Immature natural killer cell (primary cell): ENCODE results near the gene F13B. TPM values are rescaled to one million over a fixed set of nuclear protein-coding genes. Genes with fewer than 3 reads are reported as not detected.
"Not testable (repeated sequence)": the region's sequence is repeated elsewhere in the genome, so short reads cannot be mapped to it uniquely, and the experiment has no call there.

ENCODE experiments used
- DNase-seq, 3 donors: peaks; one replicate each; pipeline ENCODE4 v3.0.0; 2022; ENCODE audit warnings: mixed read lengths in 1 of 3
- H3K27ac Mint-ChIP-seq, 6 donors: one replicate each; pipeline ENCODE4 v1.8.0; 2020; ENCODE audit warnings: mixed read lengths in 6 of 6, mild to moderate bottlenecking in 5 of 6, inconsistent platforms in 4 of 6, moderate library complexity in 3 of 6
- H3K27me3 Mint-ChIP-seq, 3 donors: one replicate each; pipeline ENCODE4 v1.8.0; 2020 to 2021; ENCODE audit warnings: low read depth in 3 of 3, mild to moderate bottlenecking in 3 of 3, mixed read lengths in 3 of 3, moderate library complexity in 3 of 3, inconsistent platforms in 1 of 3
- H3K36me3 Mint-ChIP-seq, 3 donors: one replicate each; pipeline ENCODE4 v1.8.0; 2020; ENCODE audit warnings: mixed read lengths in 3 of 3, inconsistent platforms in 2 of 3, mild to moderate bottlenecking in 2 of 3
- H3K4me1 Mint-ChIP-seq, 2 donors: one replicate each; pipeline ENCODE4 v1.8.0; 2020; ENCODE audit warnings: inconsistent platforms in 2 of 2, mild to moderate bottlenecking in 2 of 2, mixed read lengths in 2 of 2, moderate library complexity in 1 of 2
- H3K4me3 Mint-ChIP-seq, 5 donors: one replicate each; pipeline ENCODE4 v1.8.0; 2020; ENCODE audit warnings: mild to moderate bottlenecking in 5 of 5, mixed read lengths in 5 of 5, inconsistent platforms in 3 of 5, moderate library complexity in 3 of 5
- H3K9me3 Mint-ChIP-seq, 6 donors: one replicate each; pipeline ENCODE4 v1.8.0; 2020; ENCODE audit warnings: mild to moderate bottlenecking in 6 of 6, mixed read lengths in 6 of 6, inconsistent platforms in 4 of 6, moderate library complexity in 3 of 6
- polyA plus RNA-seq, 3 donors: library from polyadenylated mRNA; unstranded; fragments of 300-500 nt; fragmentation: Illumina TruSeq; gene quantifications; one replicate each; pipeline ENCODE4 v1.2.3, GENCODE V29; 2021

F13B gene
- polyA plus RNA-seq, 3 donors from 2014 or later: not detected

GRCh38 chr1:197076585-197076984 is 9.5 kb upstream of the F13B start:
- Mint-ChIP-seq H3K36me3 (peaks cover 0 to 4% (median 0%) of the 10 kb centered on the region in 3 donors), H3K4me3 (no peak overlapping the region), H3K27ac (no peak overlapping the region), H3K27me3 (peaks cover 3 to 5% (median 4%) of the 10 kb centered on the region in 3 donors), H3K9me3 (peaks cover 0 to 7% (median 5%) of the 10 kb centered on the region in 6 donors), H3K4me1 (no peaks in the 10 kb centered on the region)
- DNase-seq: no peak

- Mint-ChIP-seq H3K4me3 (no peak overlapping the region), H3K36me3 (no peaks in the 10 kb centered on the region), H3K27me3 (peaks cover 3 to 6% (median 3%) of the 10 kb centered on the region in 3 donors), H3K9me3 (peaks cover 0 to 12% (median 1%) of the 10 kb centered on the region in 6 donors), H3K27ac (no peak overlapping the region), H3K4me1 (no peaks in the 10 kb centered on the region)
- DNase-seq: no peak
Measured at GRCh38 chr1:197073978-197074377, 6.9 kb upstream of the F13B start.

- Mint-ChIP-seq H3K9me3 (peaks cover 0 to 13% (median 3%) of the 10 kb centered on the region in 6 donors), H3K27me3 (peaks cover 0 to 7% (median 2%) of the 10 kb centered on the region in 3 donors), H3K27ac (no peak overlapping the region), H3K4me3 (no peak overlapping the region), H3K4me1 (no peaks in the 10 kb centered on the region), H3K36me3 (no peaks in the 10 kb centered on the region)
- no peak for DNase-seq
Measured at GRCh38 chr1:197067457-197067818, 378 bp upstream of the F13B start.

- no peaks in the 10 kb centered on the region for H3K4me1 Mint-ChIP-seq
- no peak overlapping the region for H3K27ac Mint-ChIP-seq
- H3K36me3 Mint-ChIP-seq: no peaks in the 10 kb centered on the region
- H3K27me3 Mint-ChIP-seq: peaks cover 0 to 7% (median 2%) of the 10 kb centered on the region in 3 donors
- peaks cover 0 to 13% (median 3%) of the 10 kb centered on the region in 6 donors for H3K9me3 Mint-ChIP-seq
- DNase-seq: no peak
- H3K4me3 Mint-ChIP-seq: no peak overlapping the region
Measured at GRCh38 chr1:197066277-197066676, 783 bp downstream of the F13B start.

GRCh38 chr1:197065559-197065958 is 1.5 kb downstream of the F13B start:
- DNase-seq: no peak
- no peaks in the 10 kb centered on the region for H3K4me1 Mint-ChIP-seq
- peaks cover 0 to 13% (median 3%) of the 10 kb centered on the region in 6 donors for H3K9me3 Mint-ChIP-seq
- no peaks in the 10 kb centered on the region for H3K36me3 Mint-ChIP-seq
- no peak overlapping the region for H3K4me3 Mint-ChIP-seq
- H3K27me3 Mint-ChIP-seq: peaks cover 0 to 7% (median 3%) of the 10 kb centered on the region in 3 donors
- no peak overlapping the region for H3K27ac Mint-ChIP-seq

- no peak overlapping the region for H3K27ac Mint-ChIP-seq
- no peaks in the 10 kb centered on the region for H3K36me3 Mint-ChIP-seq
- peaks cover 0 to 4% (median 0%) of the 10 kb centered on the region in 6 donors for H3K9me3 Mint-ChIP-seq
- H3K27me3 Mint-ChIP-seq: peaks cover 0 to 5% (median 0%) of the 10 kb centered on the region in 3 donors
- DNase-seq: no peak
- H3K4me1 Mint-ChIP-seq: no peaks in the 10 kb centered on the region
- no peak overlapping the region for H3K4me3 Mint-ChIP-seq
Measured at GRCh38 chr1:197063212-197063611, 3.8 kb downstream of the F13B start.

GRCh38 chr1:197062692-197063091 is 4.4 kb downstream of the F13B start:
- no peaks in the 10 kb centered on the region for H3K4me1 Mint-ChIP-seq
- H3K27me3 Mint-ChIP-seq: peaks cover 0 to 4% (median 0%) of the 10 kb centered on the region in 3 donors
- no peak for DNase-seq
- H3K27ac Mint-ChIP-seq: no peak overlapping the region
- H3K36me3 Mint-ChIP-seq: no peaks in the 10 kb centered on the region
- H3K9me3 Mint-ChIP-seq: peaks cover 0 to 6% (median 0%) of the 10 kb centered on the region in 6 donors
- no peak overlapping the region for H3K4me3 Mint-ChIP-seq

GRCh38 chr1:197049100-197049499 is 18.0 kb downstream of the F13B start:
- H3K27ac Mint-ChIP-seq: no peak overlapping the region
- no peak overlapping the region for H3K4me3 Mint-ChIP-seq
- H3K36me3 Mint-ChIP-seq: no peaks in the 10 kb centered on the region
- H3K4me1 Mint-ChIP-seq: no peaks in the 10 kb centered on the region
- no peak for DNase-seq
- H3K27me3 Mint-ChIP-seq: peaks cover 0 to 11% (median 2%) of the 10 kb centered on the region in 3 donors
- H3K9me3 Mint-ChIP-seq: peaks cover 0 to 11% (median 0%) of the 10 kb centered on the region in 6 donors

GRCh38 chr1:197042676-197043341 is 24.3 kb downstream of the F13B start:
- Mint-ChIP-seq H3K4me3 (no peak overlapping the region), H3K36me3 (no peaks in the 10 kb centered on the region), H3K4me1 (no peaks in the 10 kb centered on the region), H3K27me3 (peaks cover 0 to 8% (median 2%) of the 10 kb centered on the region in 3 donors), H3K27ac (no peak overlapping the region), H3K9me3 (peaks cover 0 to 11% (median 0%) of the 10 kb centered on the region in 6 donors)
- DNase-seq: no peak

GRCh38 chr1:197041486-197042353 is 25.3 kb downstream of the F13B start:
- peaks cover 0 to 8% (median 2%) of the 10 kb centered on the region in 3 donors for H3K27me3 Mint-ChIP-seq
- no peaks in the 10 kb centered on the region for H3K4me1 Mint-ChIP-seq
- peaks cover 0 to 14% (median 0%) of the 10 kb centered on the region in 6 donors for H3K9me3 Mint-ChIP-seq
- H3K4me3 Mint-ChIP-seq: no peak overlapping the region
- H3K36me3 Mint-ChIP-seq: no peaks in the 10 kb centered on the region
- H3K27ac Mint-ChIP-seq: no peak overlapping the region
- DNase-seq: no peak

GRCh38 chr1:197036861-197037260 is 30.2 kb downstream of the F13B start:
- Mint-ChIP-seq H3K4me3 (no peak overlapping the region), H3K27me3 (peaks cover 0 to 4% (median 0%) of the 10 kb centered on the region in 3 donors), H3K4me1 (no peaks in the 10 kb centered on the region), H3K27ac (no peak overlapping the region), H3K9me3 (peaks cover 0 to 7% (median under 1%) of the 10 kb centered on the region in 6 donors), H3K36me3 (no peaks in the 10 kb centered on the region)
- no peak for DNase-seq

GRCh38 chr1:197034631-197035339 is 32.3 kb downstream of the F13B start:
- DNase-seq, H3K36me3 Mint-ChIP-seq, H3K27ac Mint-ChIP-seq, H3K9me3 Mint-ChIP-seq, H3K4me3 Mint-ChIP-seq, H3K4me1 Mint-ChIP-seq, H3K27me3 Mint-ChIP-seq: not testable (repeated sequence)

GRCh38 chr1:197029749-197030148 is 37.3 kb downstream of the F13B start:
- Mint-ChIP-seq H3K4me1 (no peaks in the 10 kb centered on the region), H3K4me3 (no peak overlapping the region), H3K36me3 (no peaks in the 10 kb centered on the region), H3K27me3 (peaks cover 0 to 3% (median 0%) of the 10 kb centered on the region in 3 donors), H3K27ac (no peak overlapping the region), H3K9me3 (peaks cover 0 to 3% (median 0%) of the 10 kb centered on the region in 6 donors)
- DNase-seq: no peak

GRCh38 chr1:197027359-197027758 is 39.7 kb downstream of the F13B start:
- no peak for DNase-seq
- H3K4me1 Mint-ChIP-seq: no peaks in the 10 kb centered on the region
- H3K4me3 Mint-ChIP-seq: no peak overlapping the region
- no peaks in the 10 kb centered on the region for H3K36me3 Mint-ChIP-seq
- H3K9me3 Mint-ChIP-seq: peaks cover 0 to 3% (median 0%) of the 10 kb centered on the region in 6 donors
- no peak overlapping the region for H3K27ac Mint-ChIP-seq
- H3K27me3 Mint-ChIP-seq: no peaks in the 10 kb centered on the region
